ENCODE data around the gene HOXA6.

The HOXA6 gene

DNA sequence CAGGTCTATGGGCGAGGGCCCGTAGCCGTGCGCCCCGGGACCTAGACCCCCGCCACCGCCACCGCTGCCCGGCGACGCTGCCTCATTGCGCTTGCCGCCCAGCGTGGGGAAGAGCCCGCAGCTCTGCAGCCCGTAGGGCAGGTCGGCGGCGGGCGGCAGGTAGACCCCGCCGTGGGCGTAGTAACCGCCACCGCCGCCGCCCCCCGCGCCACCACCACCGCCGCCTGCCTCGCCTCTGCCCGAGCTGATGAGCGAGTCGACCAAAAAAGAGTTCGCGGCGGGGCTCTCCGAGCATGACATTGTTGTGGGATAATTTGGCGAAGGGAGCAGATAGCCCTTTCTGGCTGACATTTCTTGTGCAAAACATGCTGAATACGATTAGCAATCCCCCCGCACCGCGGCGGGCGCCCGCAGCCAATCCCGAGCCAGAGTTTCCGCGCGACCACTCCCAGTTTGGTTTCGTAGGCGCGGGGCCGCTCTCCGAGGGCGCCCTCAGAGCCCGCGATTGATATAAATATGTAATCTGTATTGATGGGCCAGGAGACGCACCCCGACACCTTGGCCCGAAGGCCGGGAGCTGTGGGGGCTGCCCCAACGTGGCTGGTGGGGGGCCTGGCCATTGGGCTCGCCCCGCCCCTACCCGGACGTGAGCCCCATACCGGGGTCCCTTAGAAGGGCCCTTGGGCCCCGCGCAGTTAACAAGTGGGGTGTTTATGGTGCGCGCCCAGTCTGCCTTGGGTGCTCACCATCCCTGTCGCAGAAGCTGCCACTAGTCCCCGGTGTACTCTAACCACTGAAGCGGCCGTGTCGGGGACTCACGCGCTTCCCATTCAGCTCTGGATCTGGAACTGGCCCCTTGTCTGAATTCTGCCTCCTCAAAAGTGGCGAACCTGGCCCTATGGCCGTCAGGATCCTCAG, 26.6 kb upstream of the HOXA6 start, which contains the start of gene HOXA10:
HOXA10 (minus strand) TSS at position 365 of the 918 bp plus-strand sequence; CDS start at position 351, 14 bp downstream.
- DNase-seq (ENCODE audit: low read depth in 1 of 2, low spot score in 1 of 2) = no peak

DNA sequence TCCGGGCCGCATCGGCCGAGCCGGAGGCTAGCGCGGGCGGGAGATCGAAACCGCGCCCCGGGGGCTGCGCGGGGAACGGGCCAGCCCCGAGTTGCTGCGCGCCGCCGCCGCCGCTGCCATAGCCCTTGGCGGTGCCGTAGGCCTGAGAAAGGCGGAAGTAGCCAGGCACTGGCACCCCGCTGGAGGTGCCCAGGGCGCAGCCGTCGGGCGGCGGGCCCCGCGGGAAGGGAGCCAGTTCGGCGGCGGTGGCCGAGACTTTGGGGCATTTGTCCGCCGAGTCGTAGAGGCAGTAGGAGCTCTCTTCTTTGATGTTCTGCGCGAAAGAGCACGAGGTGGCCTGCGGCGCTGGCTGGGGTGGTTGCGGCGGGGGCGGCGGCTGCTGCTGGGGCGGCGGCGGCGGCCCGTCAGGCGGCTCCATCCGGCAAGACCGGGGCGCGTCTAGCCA, 26.0 kb upstream of the HOXA6 start:
- no peak for DNase-seq (ENCODE audit: low read depth in 1 of 2, low spot score in 1 of 2)

DNA sequence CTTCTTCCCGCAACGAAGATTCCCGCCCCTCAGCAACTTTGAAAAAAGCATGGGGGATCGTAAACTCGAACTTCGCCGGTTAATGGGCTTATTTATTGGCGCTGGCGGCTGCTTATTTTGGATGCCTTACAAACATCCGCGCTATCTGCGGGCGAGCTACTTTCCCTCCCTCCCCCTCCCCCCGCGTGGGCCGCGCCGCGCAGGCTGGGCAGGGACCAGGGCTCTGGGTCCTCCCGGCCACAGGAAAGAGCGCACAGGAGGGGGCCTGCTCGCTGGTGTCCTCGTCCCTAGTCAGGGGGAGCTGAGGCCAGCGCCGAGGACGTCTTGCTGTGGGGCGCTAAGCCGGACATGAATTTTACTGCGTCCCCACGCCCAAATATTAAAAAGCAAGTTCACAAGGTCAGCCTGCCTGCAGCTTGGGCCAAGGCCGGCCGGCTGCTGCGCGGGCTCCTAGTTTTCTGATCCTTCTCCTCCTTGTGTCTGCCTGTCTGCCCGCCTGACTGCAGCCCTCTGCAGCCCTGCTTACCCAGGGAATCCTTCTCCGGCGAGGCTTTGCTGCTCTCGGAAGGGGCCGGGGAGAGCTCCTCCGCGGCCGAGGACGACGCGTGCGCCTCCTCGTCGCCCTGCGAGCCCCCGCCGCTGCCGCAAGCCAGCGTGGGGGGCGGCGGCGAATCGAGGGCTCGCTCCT, 25.4 kb upstream of the HOXA6 start:
- no peak for DNase-seq (ENCODE audit: low read depth in 1 of 2, low spot score in 1 of 2)

DNA sequence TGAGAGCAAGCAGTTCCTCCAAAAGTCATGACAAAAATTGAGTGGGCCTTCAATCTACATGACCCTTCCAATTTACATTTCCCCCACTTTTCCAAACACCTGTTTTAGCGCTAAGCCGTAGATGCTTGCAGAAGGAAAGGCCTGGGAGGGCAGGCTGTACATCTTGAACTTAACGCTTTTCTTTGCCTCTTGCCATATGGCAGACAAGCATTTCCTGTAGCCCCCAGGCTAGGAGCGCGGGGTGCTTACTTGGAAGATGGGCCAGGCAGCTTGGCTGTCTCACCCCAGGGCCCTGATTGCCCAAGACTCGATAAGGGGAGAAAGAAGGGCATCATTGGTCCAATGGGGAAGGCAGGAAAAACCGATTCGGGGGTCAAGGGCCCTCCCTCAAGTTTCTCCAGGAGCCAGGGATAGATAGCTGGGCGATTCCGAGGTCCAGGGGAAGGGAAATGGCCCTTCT, 24.8 kb upstream of the HOXA6 start:
- no peak for DNase-seq (ENCODE audit: low read depth in 1 of 2, low spot score in 1 of 2)

DNA sequence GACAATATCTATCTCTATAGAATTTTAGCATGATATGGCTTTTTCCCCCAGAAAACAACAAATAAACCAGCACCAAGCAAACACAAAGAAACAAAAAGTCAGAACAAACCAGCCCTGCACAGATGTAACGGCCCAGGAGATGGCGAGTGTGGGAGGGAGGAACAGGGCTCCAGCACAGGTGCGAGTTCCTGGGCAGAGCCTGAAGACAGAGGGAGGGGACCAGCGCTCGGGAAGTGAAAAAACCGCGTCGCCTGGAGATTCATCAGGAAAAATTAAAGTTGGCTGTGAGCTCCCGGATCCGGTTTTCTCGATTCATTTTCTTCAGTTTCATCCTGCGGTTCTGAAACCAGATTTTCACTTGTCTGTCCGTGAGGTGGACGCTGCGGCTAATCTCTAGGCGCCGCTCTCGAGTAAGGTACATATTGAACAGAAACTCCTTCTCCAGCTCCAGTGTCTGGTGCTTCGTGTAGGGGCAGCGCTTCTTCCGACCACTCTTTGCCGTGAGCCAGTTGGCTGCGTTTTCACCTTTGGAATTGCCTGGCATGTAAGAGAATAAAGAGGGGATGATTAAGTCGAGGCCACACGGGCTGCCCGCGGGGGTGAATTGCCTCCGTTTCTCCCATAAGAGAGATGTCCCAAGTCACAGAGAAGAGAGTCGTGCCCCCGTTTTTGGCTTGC, 24.2 kb upstream of the HOXA6 start:
- no peak for DNase-seq (ENCODE audit: low read depth in 1 of 2, low spot score in 1 of 2)

DNA sequence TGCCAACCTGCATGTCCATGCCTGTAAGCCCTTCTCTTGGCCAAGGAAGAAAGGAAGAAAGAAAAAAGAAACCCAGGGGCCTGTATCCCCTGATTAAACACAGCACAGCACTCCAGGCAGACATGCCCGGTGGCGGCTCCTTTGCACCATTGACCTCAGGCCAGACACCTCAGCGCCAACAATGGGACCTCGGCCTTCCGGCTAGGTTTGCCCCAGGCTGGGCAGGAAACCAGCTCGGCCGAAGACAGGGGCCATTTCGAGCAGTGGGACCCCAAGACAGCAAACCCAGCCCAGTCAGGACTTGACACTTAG, 23.7 kb upstream of the HOXA6 start:
- no peak for DNase-seq (ENCODE audit: low read depth in 1 of 2, low spot score in 1 of 2)

DNA sequence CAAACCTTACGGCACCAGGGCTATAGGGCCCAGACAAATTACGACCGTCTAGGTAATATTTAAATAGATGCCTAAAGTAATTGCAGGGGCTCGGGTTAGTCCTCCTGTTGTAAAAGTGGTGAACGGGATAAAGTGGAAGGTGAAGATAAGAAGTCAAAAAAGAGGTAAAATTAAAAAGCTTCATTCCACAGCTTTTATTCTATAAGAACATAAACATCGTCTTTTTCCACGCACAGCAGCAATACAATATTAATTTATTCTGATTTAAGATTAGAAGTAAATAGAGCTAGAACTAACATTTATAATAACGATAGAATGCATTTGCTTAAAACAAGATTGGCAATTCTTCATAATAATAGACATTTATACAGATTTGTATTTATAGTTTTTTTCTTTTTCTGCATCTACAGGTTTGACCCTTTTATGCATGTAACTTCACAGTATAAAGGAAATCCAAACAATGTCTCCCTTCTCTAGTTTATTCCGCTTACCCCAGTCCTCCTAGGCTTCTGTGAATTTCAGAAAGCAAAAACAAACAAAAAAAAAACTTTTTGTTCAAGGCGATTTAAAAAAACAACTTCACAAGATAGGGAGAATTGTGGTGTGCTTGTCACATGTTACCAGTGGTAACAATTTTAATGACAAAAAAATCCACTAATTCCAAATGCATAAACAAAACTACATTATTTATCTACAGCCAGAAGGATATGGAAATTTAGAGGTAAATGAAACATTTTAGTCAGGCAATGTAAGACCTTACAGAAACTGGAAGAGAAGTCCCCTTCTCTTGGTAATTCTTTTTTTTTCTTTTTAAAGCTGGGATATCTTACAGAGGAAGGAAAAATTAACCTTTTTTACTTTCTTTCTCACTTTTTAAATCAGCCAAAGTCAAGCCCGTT, 23.1 kb upstream of the HOXA6 start:
- DNase-seq (ENCODE audit: low read depth in 1 of 2, low spot score in 1 of 2) = no peak

DNA sequence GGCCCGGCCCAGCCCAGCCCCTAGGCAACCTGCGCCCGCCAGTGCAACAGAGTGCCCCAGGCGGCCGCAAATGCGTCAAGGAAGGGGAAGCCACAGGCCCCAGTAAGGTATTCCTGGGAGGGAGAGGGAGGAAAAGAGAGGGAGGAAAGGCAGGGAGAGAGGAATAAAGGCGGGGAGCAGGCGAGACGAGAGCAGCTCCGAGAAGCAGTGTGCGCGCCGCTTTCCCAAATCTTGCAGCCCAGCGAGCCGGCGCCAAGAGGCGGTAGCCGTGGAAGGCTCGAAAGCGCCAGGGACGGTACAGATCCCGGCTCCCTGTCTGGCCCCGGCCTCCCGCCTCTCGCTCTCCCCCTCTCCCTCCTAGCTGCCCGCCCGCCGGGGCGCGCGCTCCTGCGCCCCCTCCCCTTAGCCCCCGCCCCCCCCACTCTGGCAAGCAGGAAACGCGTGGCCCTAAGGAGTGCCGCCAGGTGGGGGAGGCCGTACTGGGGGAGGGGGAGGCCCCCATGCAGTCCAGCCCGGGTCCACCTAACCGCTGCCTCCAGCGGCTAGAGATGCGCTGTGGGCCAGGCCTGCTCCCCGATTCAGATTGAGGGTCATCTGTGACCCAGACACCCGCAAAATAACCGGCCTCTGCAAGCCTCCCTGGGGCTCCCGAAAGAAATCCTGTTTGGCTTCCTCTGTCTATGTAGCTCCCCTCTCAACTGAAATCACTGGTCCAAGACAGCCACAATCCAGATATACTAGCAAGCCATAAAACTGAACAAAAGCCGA, 22.3 kb upstream of the HOXA6 start:
- DNase-seq (ENCODE audit: low read depth in 1 of 2, low spot score in 1 of 2) = no peak

DNA sequence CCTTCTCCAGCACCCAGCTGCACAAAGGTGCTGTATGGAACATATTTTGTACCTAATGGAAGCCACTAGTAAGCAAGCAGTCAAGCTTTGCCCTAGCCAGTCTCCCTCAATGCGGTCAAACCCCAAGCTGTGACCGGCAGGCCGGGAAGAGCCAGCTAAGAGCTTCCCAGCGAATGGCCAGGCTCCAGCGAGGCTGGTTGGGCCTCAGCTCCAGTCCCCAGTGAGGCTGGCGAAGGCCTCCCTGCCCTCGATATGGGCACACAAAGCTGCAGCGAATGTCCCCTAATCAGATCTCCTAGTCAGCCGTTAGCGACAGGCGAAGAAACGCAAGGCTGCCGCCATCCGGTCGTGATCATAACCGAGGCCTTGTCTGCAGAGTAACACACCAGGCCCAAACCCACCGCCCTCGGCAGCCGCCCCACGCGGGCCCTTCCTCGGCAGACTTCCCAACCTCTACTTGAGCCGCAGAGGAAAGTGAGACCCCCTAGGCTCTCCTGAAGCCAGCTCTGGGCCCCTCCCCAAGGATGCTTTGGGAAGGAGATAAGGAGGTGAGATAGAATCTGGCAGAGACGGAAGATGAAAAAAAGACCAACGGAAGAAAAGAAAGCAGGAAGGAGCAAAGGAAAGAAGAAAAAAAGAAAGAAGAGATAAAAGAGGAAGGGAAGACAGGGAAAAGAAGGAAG, 20.8 kb upstream of the HOXA6 start:
- DNase-seq (ENCODE audit: low read depth in 1 of 2, low spot score in 1 of 2) = no peak

DNA sequence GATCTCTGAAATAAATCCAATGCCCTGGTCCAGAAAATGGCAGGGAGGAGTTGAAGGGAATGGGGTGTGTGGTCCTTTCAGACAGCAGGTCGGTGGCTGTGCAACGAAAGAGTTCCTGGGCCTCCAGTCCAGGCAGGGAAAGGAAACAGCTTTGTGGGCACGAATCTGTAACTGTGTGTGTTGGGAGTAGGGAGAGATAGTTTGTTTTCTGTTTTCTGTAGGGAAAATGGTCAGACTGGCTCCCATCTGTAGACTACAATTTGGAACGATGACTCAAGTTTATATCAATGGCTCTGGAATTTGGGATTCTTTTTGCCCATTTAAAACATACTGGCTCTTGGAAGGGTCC, 20.3 kb upstream of the HOXA6 start:
- DNase-seq (ENCODE audit: low read depth in 1 of 2, low spot score in 1 of 2) = no peak

DNA sequence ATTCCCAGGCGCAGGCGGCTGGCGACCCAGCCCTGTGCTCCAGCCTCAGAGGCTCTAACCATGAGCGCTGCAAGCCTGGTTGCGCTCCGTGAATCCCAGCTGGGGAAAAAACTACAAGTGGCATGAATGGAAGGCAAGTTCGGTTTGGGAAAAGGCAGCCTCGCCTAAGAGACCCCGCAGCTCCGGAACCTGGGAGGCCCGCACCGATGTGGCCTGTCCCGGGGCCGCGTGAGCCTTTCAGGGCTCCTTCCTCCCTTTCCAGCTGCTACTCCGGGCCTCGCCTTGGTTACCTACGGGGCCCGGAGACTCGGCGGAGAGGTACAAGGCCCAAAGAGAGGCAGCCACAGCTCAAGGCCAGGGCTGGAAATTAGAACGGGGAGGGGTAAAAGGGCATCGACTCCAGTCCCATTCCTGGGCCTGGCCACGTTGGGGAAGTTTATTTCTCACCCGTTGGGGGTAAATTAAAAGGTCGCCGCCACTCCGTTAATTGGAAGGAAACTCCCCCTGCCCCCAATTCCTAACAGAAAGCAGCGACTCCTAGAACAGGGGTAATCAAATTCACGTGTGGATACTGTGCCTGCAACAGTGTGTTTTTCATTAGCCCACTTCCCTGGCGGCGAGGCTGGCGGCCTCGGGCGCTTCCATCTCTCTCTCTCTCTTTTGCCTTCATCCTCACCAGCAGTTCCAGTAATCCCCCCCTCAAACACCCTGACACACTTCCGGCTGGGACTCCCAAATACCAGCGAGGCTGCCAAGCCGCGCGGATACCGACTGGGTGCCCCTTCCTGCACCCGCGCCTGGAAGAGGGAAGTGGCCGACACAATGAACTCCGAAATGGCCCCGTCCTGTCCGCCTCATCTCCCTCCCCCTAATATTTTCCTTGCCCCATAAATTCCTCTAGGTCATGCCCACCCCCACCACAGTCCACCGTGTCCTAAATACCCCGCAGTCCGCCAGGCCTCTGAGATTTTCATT, 19.2 kb upstream of the HOXA6 start:
- DNase-seq (ENCODE audit: low read depth in 1 of 2, low spot score in 1 of 2) = no peak

DNA sequence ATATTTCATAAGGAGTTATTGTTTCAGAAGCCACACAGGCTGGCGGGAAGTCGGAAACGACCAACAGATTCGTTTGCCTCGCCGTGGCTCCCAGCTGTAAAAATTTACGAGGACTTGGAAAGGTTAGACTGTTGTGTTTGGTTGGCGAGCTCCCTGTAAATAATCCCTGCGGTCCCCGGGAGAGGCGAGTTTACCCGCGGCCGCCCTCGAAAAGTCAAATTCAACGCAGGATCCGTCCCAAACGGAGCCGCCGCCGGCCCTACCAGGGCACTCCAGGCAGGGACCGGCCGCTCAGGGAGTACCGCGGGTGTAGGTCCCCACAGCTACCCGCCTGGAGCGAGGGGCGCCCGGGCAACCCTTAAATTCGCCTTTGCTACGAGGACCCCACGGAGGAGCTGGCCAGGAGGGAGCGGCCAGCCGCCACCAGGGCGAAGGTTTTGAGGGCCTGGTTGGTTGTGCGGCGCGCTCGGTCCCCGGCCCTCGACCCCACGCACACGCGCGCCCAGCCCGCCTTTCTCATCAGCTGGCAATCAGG, 18.5 kb upstream of the HOXA6 start:
- DNase-seq (ENCODE audit: low read depth in 1 of 2, low spot score in 1 of 2) = no peak

DNA sequence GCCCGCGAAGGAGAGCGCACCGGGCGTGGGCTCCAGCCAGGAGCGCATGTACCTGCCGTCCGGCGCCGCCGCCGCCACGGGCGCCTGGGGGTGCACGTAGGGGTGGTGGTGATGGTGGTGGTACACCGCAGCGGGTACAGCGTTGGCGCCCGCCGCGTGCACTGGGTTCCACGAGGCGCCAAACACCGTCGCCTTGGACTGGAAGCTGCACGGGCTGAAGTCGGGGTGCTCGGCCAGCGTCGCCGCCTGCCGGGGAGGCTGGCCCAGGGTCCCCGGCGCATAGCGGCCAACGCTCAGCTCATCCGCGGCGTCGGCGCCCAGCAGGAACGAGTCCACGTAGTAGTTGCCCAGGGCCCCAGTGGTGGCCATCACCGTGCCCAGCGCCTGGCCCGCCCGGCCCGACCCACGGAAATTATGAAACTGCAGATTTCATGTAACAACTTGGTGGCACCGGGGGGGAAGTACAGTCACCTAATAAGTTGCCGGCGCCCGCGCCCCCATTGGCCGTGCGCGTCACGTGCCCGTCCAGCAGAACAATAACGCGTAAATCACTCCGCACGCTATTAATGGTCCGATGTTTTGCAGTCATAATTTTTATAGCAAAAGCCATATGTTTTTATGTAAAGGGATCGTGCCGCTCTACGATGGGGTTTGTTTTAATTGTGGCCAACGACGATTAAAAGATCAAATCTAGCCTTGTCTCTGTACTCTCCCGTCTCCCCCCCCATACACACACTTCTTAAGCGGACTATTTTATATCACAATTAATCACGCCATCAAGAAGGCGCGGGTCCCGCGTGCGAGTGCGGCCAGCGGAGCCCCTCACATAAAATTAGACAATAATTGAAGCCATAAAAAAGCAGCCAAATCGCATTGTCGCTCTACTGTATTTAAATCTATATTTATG, 17.8 kb upstream of the HOXA6 start, which contains the start of gene HOXA9:
HOXA9 (minus strand) TSS at position 449 of the 907 bp plus-strand sequence; CDS start at position 369, 80 bp downstream.
- no peak for DNase-seq (ENCODE audit: low read depth in 1 of 2, low spot score in 1 of 2)

DNA sequence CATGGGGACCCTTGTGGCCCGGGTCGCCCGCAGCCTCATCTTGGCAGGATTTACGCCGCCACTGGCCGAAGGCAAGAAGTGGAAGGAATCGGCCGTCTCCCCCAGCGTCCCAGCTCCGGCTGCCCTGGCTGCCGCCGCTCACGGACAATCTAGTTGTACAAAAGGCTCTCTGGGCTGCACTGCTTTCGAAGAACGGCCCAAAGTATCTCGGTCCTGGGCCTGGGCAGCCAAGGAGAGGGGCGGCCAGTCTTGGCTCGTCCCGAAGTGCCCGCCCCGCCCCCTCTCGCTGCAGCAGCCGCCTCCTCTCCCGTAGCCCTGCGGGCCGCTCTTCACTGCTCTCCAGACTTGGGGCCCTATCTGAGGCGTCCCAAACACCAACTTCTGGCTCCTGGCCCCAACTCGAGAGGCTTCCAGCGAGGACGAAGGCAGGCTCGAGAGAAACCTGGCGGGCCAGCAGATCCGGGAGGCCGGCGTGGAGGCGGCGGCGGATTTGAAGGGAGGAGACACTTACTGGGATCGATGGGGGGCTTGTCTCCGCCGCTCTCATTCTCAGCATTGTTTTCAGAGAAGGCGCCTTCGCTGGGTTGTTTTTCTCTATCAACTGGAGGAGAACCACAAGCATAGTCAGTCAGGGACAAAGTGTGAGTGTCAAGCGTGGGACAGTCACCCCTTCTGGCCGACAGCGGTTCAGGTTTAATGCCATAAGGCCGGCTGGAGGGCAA, 17.0 kb upstream of the HOXA6 start:
- no peak for DNase-seq (ENCODE audit: low read depth in 1 of 2, low spot score in 1 of 2)

DNA sequence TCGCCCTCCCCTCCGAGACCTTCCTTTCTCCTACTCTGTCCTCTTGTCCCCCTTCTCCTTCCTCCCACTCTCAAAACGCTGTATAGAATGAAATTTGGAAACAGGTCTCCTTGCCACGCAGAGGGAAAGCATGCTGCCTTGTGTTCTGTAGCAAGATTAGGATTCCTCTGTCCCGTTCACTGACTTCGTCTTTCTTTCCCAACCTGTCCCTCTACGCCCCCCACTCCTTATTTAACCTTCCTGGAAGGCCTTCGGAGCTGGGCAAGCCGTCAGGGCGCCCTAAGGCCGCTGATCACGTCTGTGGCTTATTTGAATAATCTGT, 16.4 kb upstream of the HOXA6 start:
- DNase-seq (ENCODE audit: low read depth in 1 of 2, low spot score in 1 of 2) = no peak

DNA sequence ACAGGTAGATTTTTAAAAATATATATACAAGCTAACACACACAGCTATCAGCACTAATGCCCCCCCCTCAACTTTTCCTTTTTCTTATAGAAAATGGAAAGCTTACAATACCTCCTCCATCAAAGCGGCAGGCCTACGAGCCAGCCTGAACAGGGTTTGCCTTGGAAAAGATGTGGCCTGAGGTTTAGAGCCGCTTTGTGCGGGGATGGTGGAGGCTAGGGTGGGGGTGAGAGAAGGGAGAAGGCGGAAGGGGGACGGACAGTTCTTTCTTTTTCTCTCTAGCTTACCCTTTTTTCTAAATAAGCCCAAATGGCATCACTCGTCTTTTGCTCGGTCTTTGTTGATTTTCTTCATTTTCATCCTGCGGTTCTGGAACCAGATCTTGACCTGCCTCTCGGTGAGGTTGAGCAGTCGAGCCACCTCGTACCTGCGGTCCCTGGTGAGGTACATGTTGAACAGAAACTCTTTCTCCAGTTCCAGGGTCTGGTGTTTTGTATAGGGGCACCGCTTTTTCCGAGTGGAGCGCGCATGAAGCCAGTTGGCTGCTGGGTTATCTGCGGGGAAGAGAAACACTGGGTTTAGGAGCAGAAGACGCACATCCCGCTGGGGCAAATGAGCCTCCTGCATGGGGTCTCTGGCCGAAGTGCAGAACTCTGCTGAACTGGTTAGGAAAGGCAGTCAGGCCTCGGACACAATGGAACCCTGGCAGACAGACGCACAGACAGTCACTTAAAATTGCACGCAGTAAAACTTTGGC, 15.9 kb upstream of the HOXA6 start:
- DNase-seq (ENCODE audit: low read depth in 1 of 2, low spot score in 1 of 2) = no peak
